Bone marrow (tissue), 2 donors: Measurements from ENCODE around the gene ANKRD23.

Experiments
- DNase-seq, 2 donors: peaks; one replicate each; lab custom pipeline; 2025; lab: John Stamatoyannopoulos, UW

Gene ANKRD23

GRCh38 chr2:96838345-96839292, 5.2 kb downstream of the ANKRD23 start:
- DNase-seq, result no peak

GRCh38 chr2:96837575-96837974, 6.2 kb downstream of the ANKRD23 start:
- DNase-seq, result no peak

GRCh38 chr2:96835830-96836229, 8.0 kb downstream of the ANKRD23 start:
- no peak for DNase-seq

GRCh38 chr2:96832754-96833507, 10.9 kb downstream of the ANKRD23 start:
- no peak for DNase-seq

- no peak for DNase-seq
Observed at GRCh38 chr2:96832408-96832753, 11.4 kb downstream of the ANKRD23 start.

- DNase-seq, result no peak
Observed at GRCh38 chr2:96831679-96832078, 12.1 kb downstream of the ANKRD23 start.

- no peak for DNase-seq
Observed at GRCh38 chr2:96830044-96830562, 13.7 kb downstream of the ANKRD23 start.

- no peak for DNase-seq
Observed at GRCh38 chr2:96828874-96829273, 14.9 kb downstream of the ANKRD23 start.

- no peak for DNase-seq
Observed at GRCh38 chr2:96828436-96828835, 15.4 kb downstream of the ANKRD23 start.

GRCh38 chr2:96826546-96827278, 17.1 kb downstream of the ANKRD23 start:
- no peak for DNase-seq

- DNase-seq, result no peak
Observed at GRCh38 chr2:96825057-96825456, 18.8 kb downstream of the ANKRD23 start.

GRCh38 chr2:96824079-96824870, 19.5 kb downstream of the ANKRD23 start:
- no peak for DNase-seq

GRCh38 chr2:96823198-96823597, 20.6 kb downstream of the ANKRD23 start:
- no peak for DNase-seq

GRCh38 chr2:96822786-96823185, 21.0 kb downstream of the ANKRD23 start:
- no peak for DNase-seq

GRCh38 chr2:96821113-96821675, 22.6 kb downstream of the ANKRD23 start:
- no peak for DNase-seq

- DNase-seq, result no peak
Observed at GRCh38 chr2:96819876-96820511, 23.8 kb downstream of the ANKRD23 start.

- DNase-seq, result no peak
Observed at GRCh38 chr2:96819128-96819875, 24.5 kb downstream of the ANKRD23 start.

- no peak for DNase-seq
Observed at GRCh38 chr2:96817882-96818281, 25.9 kb downstream of the ANKRD23 start.

- no peak for DNase-seq
Observed at GRCh38 chr2:96816836-96817702, 26.8 kb downstream of the ANKRD23 start.
